AG08395 (cell line): ENCODE results near the gene FUBP3.
A peak's percentile ranks its signal among the peaks of the same experiment; 100 is the strongest.

Experiments used
- DNase-seq: peaks from one replicate; pipeline ENCODE4 v3.0.0; 2012; ENCODE audit warnings: mixed read lengths, low spot score

The FUBP3 gene

DNA sequence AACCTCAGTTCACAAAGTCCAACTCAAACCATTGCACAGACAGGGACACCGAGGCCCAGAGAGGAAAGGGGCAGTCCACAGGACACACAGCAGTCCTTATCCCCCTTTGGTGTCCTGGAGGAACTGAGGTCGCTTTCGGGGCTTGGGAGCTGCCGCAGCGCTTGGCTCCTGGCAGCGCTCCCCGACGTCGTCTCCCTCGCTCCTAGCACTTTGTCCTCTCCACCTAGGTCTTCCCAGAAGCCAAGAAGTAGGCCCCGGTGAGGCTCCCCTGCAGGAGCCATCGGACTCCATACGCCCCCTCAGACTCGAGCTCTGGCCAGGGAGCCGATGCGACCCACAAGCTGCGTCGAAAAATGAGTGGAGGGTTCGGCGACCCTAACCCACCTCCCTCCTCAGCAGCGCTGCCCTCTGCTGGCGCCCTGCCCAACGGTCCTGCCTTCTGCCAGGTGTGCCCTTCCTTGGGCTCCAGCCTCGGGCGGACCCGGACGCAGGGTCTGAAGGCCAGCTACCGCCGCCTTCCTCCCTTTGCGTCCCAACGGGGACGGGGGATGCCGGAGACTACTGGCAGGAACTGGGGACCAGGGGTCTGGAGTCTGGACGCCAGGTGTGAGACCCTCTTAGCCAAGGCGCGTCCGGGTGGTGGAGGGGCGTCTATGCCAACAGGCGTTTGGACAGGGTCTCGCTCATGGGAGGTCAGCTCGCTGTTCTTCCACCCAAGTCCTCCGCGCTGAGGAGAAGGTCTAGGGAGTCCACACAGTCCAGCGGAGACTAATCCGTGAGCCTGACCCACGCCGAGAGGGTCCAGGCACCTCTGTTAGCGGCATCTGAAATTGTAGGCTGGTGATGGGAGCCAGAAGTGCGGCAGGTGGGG, 83.0 kb downstream of the FUBP3 start:
- DNase-seq, result no peak

DNA sequence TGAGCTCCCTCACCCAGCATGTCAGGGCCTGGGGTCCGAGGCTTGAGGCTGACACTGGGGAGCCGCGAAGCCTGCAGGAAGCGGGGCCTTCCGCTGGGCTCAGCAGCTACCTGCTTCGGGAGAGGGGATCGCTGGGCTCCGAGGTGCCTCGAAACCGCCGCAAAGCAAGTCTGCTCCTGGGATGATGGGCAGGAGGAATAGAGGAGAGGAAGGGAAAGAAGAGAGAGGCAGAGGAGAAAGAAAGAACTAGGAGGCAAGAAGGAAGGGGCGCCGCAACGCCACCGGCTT, 83.5 kb downstream of the FUBP3 start:
- no peak for DNase-seq

GRCh38 chr9:130663258-130663976, 84.0 kb downstream of the FUBP3 start:
- no peak for DNase-seq

DNA sequence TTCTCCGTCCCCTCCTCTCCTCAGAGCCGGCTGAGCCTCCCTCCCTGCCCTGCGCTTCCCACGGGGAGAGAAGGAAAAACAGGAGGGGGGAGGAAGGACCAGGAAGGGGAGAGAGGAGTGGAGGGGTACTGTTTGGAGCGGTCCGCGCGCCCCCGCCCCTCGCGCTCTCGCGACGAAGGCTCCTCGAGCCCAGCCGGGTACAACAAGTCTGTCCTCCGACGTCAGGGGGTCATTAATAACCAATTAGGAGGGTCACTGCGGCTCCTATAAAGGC, 84.5 kb downstream of the FUBP3 start:
- DNase-seq, result no peak

GRCh38 chr9:130664251-130665028, 85.1 kb downstream of the FUBP3 start, which contains the start of gene PRDM12:
PRDM12 (plus strand) TSS chr9:130664594; CDS start chr9:130664654, 60 bp downstream.
- DNase-seq, result no peak

DNA sequence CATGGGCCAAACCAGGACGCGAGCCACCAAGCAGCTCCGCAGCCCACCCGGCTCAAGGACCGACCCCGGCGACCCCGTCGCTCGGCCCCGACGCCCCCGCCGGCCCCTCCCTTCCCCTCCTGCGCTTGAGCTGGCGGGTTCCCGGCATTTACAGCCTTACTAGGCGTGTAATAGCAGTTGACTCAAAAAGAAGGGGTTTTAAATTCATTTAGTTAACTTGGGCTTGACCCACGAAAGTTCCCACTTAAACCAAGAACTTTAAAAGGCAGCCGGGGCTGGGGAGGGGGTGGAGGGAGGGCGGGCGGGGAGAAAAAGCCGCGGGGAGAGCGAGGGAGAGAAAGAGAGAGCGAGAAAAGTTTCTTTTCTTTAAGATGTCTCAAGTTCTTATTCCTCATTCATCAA, 85.7 kb downstream of the FUBP3 start:
- DNase-seq, result no peak

DNA sequence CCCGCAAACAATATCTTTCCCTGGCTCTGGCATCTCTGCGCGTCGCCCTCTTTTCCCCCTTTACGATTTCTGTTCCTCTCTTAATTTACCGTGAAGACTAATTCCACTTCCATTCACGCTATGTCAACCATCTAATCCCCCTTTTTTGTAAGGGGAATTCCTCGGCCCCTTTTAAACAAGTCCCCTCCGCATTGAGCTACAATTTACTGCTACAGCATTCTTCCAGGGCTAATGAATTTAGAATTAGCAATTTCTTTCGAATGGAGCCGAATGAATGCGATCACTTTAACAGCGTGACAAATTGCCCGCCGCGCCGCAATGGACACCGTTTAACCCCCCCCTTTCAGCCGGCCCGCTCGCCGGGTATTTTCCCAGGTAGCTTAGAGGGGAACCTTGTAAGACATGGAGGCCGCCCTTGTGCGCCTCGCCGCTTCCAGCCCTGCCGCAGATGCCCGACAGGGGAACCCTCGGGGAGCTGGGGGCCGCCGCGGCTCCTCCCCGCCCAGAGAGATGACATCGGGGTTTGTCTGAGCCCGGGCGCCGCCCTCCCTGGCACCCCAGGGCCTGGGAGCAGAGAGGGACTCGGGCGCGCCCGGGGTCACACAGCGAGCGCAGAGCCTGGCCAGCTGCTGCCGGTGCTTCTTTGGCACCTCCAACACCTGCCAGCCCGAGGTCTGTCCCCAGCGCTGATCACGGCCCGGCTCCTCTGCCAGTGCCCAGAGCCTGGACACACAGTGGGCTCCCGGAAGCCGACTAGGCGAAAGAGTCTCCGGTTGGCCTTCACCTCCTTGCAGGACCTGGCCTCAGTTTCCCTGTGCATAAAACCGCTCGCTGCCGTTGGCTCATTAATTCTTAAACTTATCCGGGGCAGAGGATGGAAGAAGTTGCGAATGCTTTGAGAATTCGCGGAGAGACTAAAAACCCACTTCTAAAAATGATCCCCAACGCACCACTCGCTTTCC, 86.3 kb downstream of the FUBP3 start:
- no peak for DNase-seq

- no peak for DNase-seq
Observed at GRCh38 chr9:130666393-130667119, 87.2 kb downstream of the FUBP3 start.

DNA sequence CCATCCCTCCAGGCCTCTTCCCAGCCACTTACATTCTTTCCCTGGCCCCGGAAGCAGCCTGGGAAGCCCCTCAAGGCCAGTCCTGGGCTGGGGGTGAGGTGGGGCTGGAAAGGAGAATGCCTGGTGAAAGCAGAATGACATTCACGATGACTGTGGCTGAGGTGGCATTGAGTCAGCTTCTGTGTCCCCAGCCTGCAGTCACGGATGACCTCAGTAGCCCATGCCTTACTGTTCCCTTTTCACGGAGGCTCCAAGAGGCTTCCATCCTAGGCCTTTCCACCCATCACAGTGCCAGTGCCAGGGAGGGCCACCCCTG, 87.7 kb downstream of the FUBP3 start:
- no peak for DNase-seq

GRCh38 chr9:130668196-130668595, 88.8 kb downstream of the FUBP3 start:
- DNase-seq, result no peak

GRCh38 chr9:130668659-130669058, 89.3 kb downstream of the FUBP3 start:
- DNase-seq, result no peak

DNA sequence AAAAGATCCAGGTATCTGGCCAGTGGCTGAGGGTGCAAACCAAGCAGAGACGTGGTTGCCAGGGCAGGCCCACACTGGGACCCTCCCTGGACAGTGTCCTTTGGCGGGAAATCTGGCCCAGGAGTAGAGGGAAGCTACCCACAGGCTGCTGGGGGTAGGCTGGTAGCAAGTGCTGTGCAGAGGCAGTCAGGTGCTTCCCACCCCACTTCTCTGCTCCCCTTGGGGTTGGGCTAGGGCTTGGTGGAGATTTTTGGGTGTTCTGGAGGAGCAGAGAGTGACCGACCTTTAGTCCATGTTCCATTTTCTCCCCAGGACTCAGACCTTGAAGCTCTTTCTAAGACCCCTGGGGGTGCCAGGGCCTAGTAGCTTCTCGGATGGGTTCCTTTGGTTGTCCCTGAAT, 90.6 kb downstream of the FUBP3 start:
- DNase-seq, result no peak

GRCh38 chr9:130670644-130671043, 91.3 kb downstream of the FUBP3 start:
- no peak for DNase-seq

- DNase-seq, result no peak
Observed at GRCh38 chr9:130672466-130672865, 93.1 kb downstream of the FUBP3 start.

DNA sequence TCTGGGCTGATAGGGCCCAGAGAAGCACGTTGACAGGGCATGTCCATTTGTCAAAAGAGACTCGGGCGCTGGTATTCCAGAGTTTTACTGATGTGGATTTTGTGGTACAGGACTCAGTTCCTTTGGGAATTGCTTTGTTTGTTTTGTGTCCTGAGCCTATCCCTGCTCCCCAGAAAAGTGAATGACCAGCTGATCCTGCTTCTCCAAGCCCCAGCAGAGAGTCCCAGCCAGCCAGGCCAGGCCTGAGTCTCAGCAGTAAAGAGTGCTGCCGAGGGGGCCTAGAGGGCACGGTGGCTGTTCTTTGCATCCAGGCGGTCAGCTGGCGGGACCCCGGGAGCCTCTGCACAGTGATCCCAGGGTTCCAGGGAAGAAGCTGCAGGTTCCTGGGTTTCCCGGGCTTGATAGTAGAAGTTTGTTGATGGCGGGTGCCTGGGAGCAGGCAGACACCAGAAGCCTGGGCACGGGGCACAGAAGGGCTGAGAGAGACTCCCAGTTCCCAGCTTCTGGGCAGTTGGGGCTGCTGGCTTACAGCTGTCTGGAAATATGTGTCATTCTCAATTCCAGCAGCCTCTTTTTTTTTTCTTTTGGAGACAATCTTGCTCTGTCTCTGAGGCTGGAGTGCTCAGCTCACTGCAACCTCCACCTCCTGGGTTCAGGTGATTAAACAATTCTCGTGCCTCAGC, 93.7 kb downstream of the FUBP3 start:
- no peak for DNase-seq

DNA sequence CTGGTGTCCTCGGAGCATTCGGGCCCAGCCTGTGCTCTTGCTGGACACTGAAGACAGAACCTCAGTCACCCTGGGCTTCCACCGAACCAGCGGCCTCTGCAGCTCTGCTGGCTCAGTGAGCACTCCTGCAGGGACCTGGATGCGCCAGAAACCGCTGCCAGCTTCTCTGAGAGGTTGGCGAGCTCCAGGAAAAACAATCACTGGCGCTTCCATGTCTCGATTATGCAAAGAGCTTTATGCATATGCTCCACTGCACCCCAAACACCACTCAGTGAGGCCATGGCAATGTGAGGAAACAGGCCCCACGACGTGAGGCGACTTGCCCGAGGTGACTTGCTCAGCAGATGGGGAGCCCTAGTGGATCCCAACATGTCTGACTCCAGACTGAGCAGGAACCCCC, 96.0 kb downstream of the FUBP3 start:
- DNase-seq, result no peak

DNA sequence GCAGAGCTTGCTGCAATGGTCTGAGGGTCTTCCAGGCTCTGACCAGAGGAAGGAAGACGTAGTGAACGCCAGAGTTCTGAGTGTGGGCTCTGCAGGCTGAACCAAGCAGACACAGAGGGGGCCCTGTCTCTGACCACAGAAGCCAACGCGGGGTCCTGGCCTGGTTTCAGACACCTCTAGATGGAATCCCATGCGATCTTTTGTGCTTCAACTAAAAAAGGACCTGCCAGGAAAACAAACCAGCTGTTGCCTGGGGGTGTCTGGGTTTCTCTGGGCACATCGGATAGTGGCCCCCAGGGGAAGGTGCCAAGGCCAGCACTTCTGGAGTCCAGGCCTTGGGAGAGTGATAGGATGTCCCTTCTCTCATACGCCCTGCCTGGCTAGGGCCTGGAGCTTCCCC, 97.9 kb downstream of the FUBP3 start:
- no peak for DNase-seq

DNA sequence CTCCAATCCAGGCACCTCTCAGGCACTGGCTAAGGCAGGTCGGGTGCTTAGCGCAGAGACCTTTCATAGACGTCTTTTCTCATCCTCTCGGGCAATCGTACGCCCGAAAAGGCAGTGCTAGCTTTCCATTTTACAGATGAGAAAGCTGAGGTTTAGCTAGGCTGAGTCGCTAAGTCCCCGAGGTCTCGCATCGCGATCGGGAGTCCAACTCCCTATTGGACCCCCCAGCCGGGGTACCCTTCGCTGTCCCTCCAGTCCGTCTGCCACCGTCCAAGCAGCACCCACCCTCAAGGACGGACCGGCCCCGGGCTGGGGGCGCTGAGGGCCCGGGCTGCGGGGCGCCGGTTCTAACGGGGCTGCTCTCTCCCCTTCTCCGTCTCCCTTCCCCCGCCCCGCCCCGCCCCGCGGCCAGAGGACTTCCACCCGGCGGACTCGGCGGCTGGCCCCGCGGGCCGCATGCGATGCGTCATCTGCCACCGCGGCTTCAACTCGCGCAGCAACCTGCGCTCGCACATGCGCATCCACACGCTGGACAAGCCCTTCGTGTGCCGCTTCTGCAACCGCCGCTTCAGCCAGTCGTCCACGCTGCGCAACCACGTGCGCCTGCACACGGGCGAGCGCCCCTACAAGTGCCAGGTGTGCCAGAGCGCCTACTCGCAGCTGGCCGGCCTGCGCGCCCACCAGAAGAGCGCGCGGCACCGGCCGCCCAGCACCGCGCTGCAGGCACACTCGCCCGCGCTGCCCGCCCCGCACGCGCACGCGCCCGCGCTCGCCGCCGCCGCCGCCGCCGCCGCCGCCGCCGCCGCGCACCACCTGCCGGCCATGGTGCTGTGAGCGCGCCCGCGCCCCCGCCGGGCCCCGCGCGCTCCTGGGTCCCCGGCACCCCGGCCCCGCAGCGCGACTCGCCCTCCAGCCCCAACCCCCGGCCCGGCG, 101.7 kb downstream of the FUBP3 start:
- DNase-seq, result peak; percentile 96

- no peak for DNase-seq
Observed at GRCh38 chr9:130681769-130682420, 102.5 kb downstream of the FUBP3 start.
